Stimulated activated naive CD8-positive, alpha-beta T cell treated with anti-CD3 and anti-CD28 coated beads, Interleukin-15, Interleukin-2, amounts not matched to agents 100 ng/mL and 50 ng/mL, for 24 hours (primary cell): ENCODE results near the gene SERINC5.
"Not testable (repeated sequence)": the region's sequence is repeated elsewhere in the genome, so short reads cannot be mapped to it uniquely, and the experiment has no call there.

Experiments used
- H3K27ac Mint-ChIP-seq: one replicate; pipeline ENCODE4 v1.8.0; 2021; ENCODE audit warnings: mild to moderate bottlenecking, mixed read lengths
- H3K27me3 Mint-ChIP-seq: one replicate; pipeline ENCODE4 v1.8.0; 2021; ENCODE audit warnings: mixed read lengths
- H3K36me3 Mint-ChIP-seq: one replicate; pipeline ENCODE4 v1.8.0; 2021; ENCODE audit warnings: low read depth, mixed read lengths
- H3K4me1 Mint-ChIP-seq: one replicate; pipeline ENCODE4 v1.8.0; 2021; ENCODE audit warnings: low read depth, mixed read lengths
- H3K4me3 Mint-ChIP-seq: one replicate; pipeline ENCODE4 v1.8.0; 2021; ENCODE audit warnings: mild to moderate bottlenecking, mixed read lengths
- H3K9me3 Mint-ChIP-seq: one replicate; pipeline ENCODE4 v1.8.0; 2021; ENCODE audit warnings: mixed read lengths

SERINC5 gene

GRCh38 chr5:80206282-80206681 is 49.6 kb downstream of the SERINC5 start:
- Mint-ChIP-seq H3K36me3 (peaks cover 12% of the 10 kb centered on the region), H3K27ac (peak overlapping the region; percentile 86), H3K9me3 (no peaks in the 10 kb centered on the region), H3K4me1 (peaks cover 83% of the 10 kb centered on the region), H3K4me3 (peak overlapping the region; percentile 2), H3K27me3 (no peaks in the 10 kb centered on the region)

GRCh38 chr5:80205846-80206245 is 50.0 kb downstream of the SERINC5 start:
- Mint-ChIP-seq H3K27ac (peak overlapping the region; percentile 86), H3K4me1 (peaks cover 82% of the 10 kb centered on the region), H3K9me3 (no peaks in the 10 kb centered on the region), H3K27me3 (no peaks in the 10 kb centered on the region), H3K36me3 (peaks cover 16% of the 10 kb centered on the region), H3K4me3 (peak overlapping the region; percentile 4)

GRCh38 chr5:80204808-80205614 is 50.8 kb downstream of the SERINC5 start:
- Mint-ChIP-seq H3K27ac (peak overlapping the region; percentile 86), H3K36me3 (peaks cover 19% of the 10 kb centered on the region), H3K9me3 (no peaks in the 10 kb centered on the region), H3K4me1 (peaks cover 74% of the 10 kb centered on the region), H3K27me3 (no peaks in the 10 kb centered on the region), H3K4me3 (no peak overlapping the region)

- peaks cover 22% of the 10 kb centered on the region for H3K36me3 Mint-ChIP-seq
- not testable (repeated sequence) for H3K4me3 Mint-ChIP-seq, H3K27ac Mint-ChIP-seq
These were observed 54.1 kb downstream of the SERINC5 start for GRCh38 chr5:80201763-80202162.

GRCh38 chr5:80198920-80199319 is 56.9 kb downstream of the SERINC5 start:
- Mint-ChIP-seq H3K4me3 (peak overlapping the region; percentile 2), H3K4me1 (peaks cover 57% of the 10 kb centered on the region), H3K36me3 (peaks cover 33% of the 10 kb centered on the region), H3K27ac (peak overlapping the region; percentile 81), H3K27me3 (no peaks in the 10 kb centered on the region), H3K9me3 (no peaks in the 10 kb centered on the region)

More at GRCh38 chr5:80201763-80202162, 54.1 kb downstream of the SERINC5 start:
- not testable (repeated sequence) for H3K27me3 Mint-ChIP-seq, H3K9me3 Mint-ChIP-seq
- H3K4me1 Mint-ChIP-seq = peaks cover 63% of the 10 kb centered on the region

- Mint-ChIP-seq H3K4me3 (no peak overlapping the region), H3K9me3 (no peaks in the 10 kb centered on the region), H3K36me3 (peaks cover 33% of the 10 kb centered on the region), H3K4me1 (peaks cover 61% of the 10 kb centered on the region), H3K27ac (peak overlapping the region; percentile 81), H3K27me3 (no peaks in the 10 kb centered on the region)
These were observed 57.4 kb downstream of the SERINC5 start for GRCh38 chr5:80198399-80198798.

GRCh38 chr5:80195837-80196400 is 59.9 kb downstream of the SERINC5 start:
- no peaks in the 10 kb centered on the region for H3K27me3 Mint-ChIP-seq
- H3K9me3 Mint-ChIP-seq = no peaks in the 10 kb centered on the region
- H3K4me3 Mint-ChIP-seq = no peak overlapping the region
- peaks cover 17% of the 10 kb centered on the region for H3K36me3 Mint-ChIP-seq
- peaks cover 71% of the 10 kb centered on the region for H3K4me1 Mint-ChIP-seq
- peak overlapping the region; percentile 39 for H3K27ac Mint-ChIP-seq

- peak overlapping the region; percentile 83 for H3K4me3 Mint-ChIP-seq
- peak overlapping the region; percentile 85 for H3K27ac Mint-ChIP-seq
These were observed 61.4 kb downstream of the SERINC5 start for GRCh38 chr5:80194468-80194867.

GRCh38 chr5:80193401-80193800 is 62.4 kb downstream of the SERINC5 start:
- peaks cover 10% of the 10 kb centered on the region for H3K36me3 Mint-ChIP-seq
- peaks cover 84% of the 10 kb centered on the region for H3K4me1 Mint-ChIP-seq
- no peaks in the 10 kb centered on the region for H3K9me3 Mint-ChIP-seq
- peak overlapping the region; percentile 85 for H3K27ac Mint-ChIP-seq
- H3K27me3 Mint-ChIP-seq = no peaks in the 10 kb centered on the region
- peak overlapping the region; percentile 83 for H3K4me3 Mint-ChIP-seq

More at GRCh38 chr5:80194468-80194867, 61.4 kb downstream of the SERINC5 start:
- H3K36me3 Mint-ChIP-seq = peaks cover 14% of the 10 kb centered on the region
- no peaks in the 10 kb centered on the region for H3K27me3 Mint-ChIP-seq
- no peaks in the 10 kb centered on the region for H3K9me3 Mint-ChIP-seq
- H3K4me1 Mint-ChIP-seq = peaks cover 86% of the 10 kb centered on the region

GRCh38 chr5:80192507-80193241 is 63.2 kb downstream of the SERINC5 start:
- H3K4me1 Mint-ChIP-seq = peaks cover 83% of the 10 kb centered on the region

GRCh38 chr5:80191991-80192398 is 63.9 kb downstream of the SERINC5 start:
- peaks cover 10% of the 10 kb centered on the region for H3K36me3 Mint-ChIP-seq
- peaks cover 84% of the 10 kb centered on the region for H3K4me1 Mint-ChIP-seq
- H3K27ac Mint-ChIP-seq = peak overlapping the region; percentile 85
- no peaks in the 10 kb centered on the region for H3K9me3 Mint-ChIP-seq
- no peaks in the 10 kb centered on the region for H3K27me3 Mint-ChIP-seq
- peak overlapping the region; percentile 83 for H3K4me3 Mint-ChIP-seq

More at GRCh38 chr5:80192507-80193241, 63.2 kb downstream of the SERINC5 start:
- peaks cover 10% of the 10 kb centered on the region for H3K36me3 Mint-ChIP-seq
- H3K27ac Mint-ChIP-seq = peak overlapping the region; percentile 85
- H3K27me3 Mint-ChIP-seq = no peaks in the 10 kb centered on the region
- no peaks in the 10 kb centered on the region for H3K9me3 Mint-ChIP-seq
- peak overlapping the region; percentile 83 for H3K4me3 Mint-ChIP-seq

GRCh38 chr5:80191397-80191796 is 64.5 kb downstream of the SERINC5 start:
- Mint-ChIP-seq H3K9me3 (no peaks in the 10 kb centered on the region), H3K27me3 (no peaks in the 10 kb centered on the region), H3K4me1 (peaks cover 90% of the 10 kb centered on the region), H3K4me3 (peak overlapping the region; percentile 83), H3K27ac (peak overlapping the region; percentile 93), H3K36me3 (peaks cover 11% of the 10 kb centered on the region)

- peak overlapping the region; percentile 57 for H3K4me3 Mint-ChIP-seq
- peak overlapping the region; percentile 93 for H3K27ac Mint-ChIP-seq
- no peaks in the 10 kb centered on the region for H3K27me3 Mint-ChIP-seq
- H3K36me3 Mint-ChIP-seq = peaks cover 8% of the 10 kb centered on the region
- peaks cover 89% of the 10 kb centered on the region for H3K4me1 Mint-ChIP-seq
- no peaks in the 10 kb centered on the region for H3K9me3 Mint-ChIP-seq
These were observed 64.9 kb downstream of the SERINC5 start for GRCh38 chr5:80190960-80191359.

- Mint-ChIP-seq H3K9me3 (no peaks in the 10 kb centered on the region), H3K4me1 (peaks cover 90% of the 10 kb centered on the region), H3K27me3 (no peaks in the 10 kb centered on the region), H3K36me3 (peaks cover 3% of the 10 kb centered on the region), H3K27ac (peak overlapping the region; percentile 93), H3K4me3 (peak overlapping the region; percentile 85)
These were observed 66.1 kb downstream of the SERINC5 start for GRCh38 chr5:80189701-80190100.

GRCh38 chr5:80189201-80189600 is 66.6 kb downstream of the SERINC5 start:
- Mint-ChIP-seq H3K4me3 (peak overlapping the region; percentile 85), H3K9me3 (no peaks in the 10 kb centered on the region), H3K27me3 (no peaks in the 10 kb centered on the region), H3K36me3 (peaks cover 3% of the 10 kb centered on the region), H3K27ac (peak overlapping the region; percentile 93), H3K4me1 (peaks cover 90% of the 10 kb centered on the region)
